ENCODE data around the gene MPZL3. TPM values are rescaled to one million over a fixed set of nuclear protein-coding genes. Genes with fewer than 3 reads are reported as not detected.
A peak's percentile ranks its signal among the peaks of the same experiment; 100 is the strongest.

MPZL3 gene, protein sequence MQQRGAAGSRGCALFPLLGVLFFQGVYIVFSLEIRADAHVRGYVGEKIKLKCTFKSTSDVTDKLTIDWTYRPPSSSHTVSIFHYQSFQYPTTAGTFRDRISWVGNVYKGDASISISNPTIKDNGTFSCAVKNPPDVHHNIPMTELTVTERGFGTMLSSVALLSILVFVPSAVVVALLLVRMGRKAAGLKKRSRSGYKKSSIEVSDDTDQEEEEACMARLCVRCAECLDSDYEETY
- 8.7 TPM for total RNA-seq (2021; ENCODE audit: unreplicated experiment)
- polyA plus RNA-seq (2012): 4.0 and 4.5 TPM in 2 replicates
- percentile 79 among the genes with signal in this experiment for Bru-seq, nascent RNA
- BruChase-seq, experiment 1, labeled RNA remaining after a 6-hour chase: percentile 82 among the genes with signal in this experiment
- percentile 79 among the genes with signal in this experiment for BruChase-seq, experiment 2, labeled RNA remaining after a 2-hour chase
- long read RNA-seq, transcript MPZL3-201 (6 exons, 3,968 nt): major isoform, 11 of 17 reads
- long read RNA-seq, partial matches to known transcripts: 1 of 17 reads
- long read RNA-seq, other reads (novel, unspliced or antisense): 4 of 17 reads

DNA sequence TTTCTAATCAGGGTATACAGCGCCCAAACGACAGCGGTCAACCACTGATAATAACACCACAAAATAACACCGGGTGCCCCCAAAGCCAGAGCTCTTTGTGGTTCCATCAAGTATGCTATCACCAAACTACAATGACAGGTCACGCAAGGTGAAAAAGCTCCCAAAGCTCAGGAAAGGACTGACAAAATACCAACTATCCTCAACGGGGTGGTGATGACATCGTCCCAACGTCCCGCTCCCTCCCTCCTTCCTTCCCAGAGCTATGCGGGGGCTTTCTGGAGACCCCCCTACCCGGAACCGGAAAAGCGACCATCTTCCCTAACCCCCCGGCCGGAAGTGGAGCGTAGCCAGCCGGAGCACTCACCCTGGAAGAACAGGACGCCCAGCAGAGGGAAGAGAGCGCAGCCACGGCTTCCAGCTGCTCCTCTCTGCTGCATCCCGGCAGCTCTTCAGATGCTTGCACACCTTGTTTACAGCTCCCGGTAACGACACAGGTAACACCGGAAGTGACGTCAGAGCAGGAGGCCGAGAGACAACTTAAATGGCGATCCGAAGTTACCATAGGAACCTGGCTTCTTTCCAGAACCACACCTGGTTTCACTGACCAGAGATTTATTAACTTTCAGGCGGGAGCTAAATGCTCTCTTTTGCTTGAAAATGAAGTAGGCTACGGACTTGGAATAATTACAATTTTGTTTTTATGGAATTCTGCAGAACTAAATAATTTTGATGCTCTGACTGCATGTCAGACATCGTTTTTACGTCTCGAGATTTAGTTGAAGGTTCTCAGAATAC, at the start of gene MPZL3:
Gene MPZL3 (minus strand): TSS at position 508 of the 795 bp plus-strand sequence. CDS start 71 bp downstream, at position 437.
- H3K9ac ChIP-seq (ENCODE audit: low read length): peak within 1 kb of the TSS; percentile 77
- DNase-seq (ENCODE audit: low read depth, low spot score) (peak; percentile 96), ATAC-seq (peak; percentile 91)
- H3K4me3 ChIP-seq (replicated peaks in 1 of 2; ENCODE audit: low read depth in 1 of 2, low read length in 2 of 2): peak within 1 kb of the TSS; percentile 73 to 78
- RAD21 ChIA-PET (ENCODE audit: low non-redundant PET in 1 of 2, low total read pairs in 2 of 2, uncharacterized antibody in 2 of 2, unreplicated experiment in 2 of 2): interaction anchor here in 1 of 2 experiments (0.6 kb wide), 1 partner anchor 100 kb away, joined by 4 read pairs; the partner anchor contains the start of gene SCN4B
- no peaks in the 10 kb centered on the region for H3K9me2 ChIP-seq (ENCODE audit: insufficient read depth)
- peaks cover 4% of the 10 kb centered on the region; the same call in 1 of the 2 replicates for H3K79me2 ChIP-seq (ENCODE audit: insufficient read depth, low read length)
- POLR2A ChIA-PET: interaction anchor here (0.8 to 1.8 kb wide), 5 partner anchors 10 to 24 kb away, joined by 3 to 10 read pairs (median 3); partner anchors contain the start of gene MPZL2
- H4K20me1 ChIP-seq (ENCODE audit: insufficient read depth): no peaks in the 10 kb centered on the region
- no peaks in the 10 kb centered on the region for H3K27me3 ChIP-seq (ENCODE audit: insufficient read depth, low read length)
- BruUV-seq (replicated peaks): TSS peak; percentile 91
- H3K4me2 ChIP-seq (ENCODE audit: low read length): peak within 1 kb of the TSS; percentile 78
- no peaks in the 10 kb centered on the region for H3K9me3 ChIP-seq (ENCODE audit: control insufficient read depth in 1 of 2, insufficient read depth in 1 of 2, low read depth in 1 of 2, low read length in 2 of 2)
- CTCF ChIA-PET: interaction anchor here (0.7 to 1.9 kb wide), 4 partner anchors 10 to 53 kb away, joined by 3 to 6 read pairs (median 3); no protein-coding TSS in a partner anchor
- H3K36me3 ChIP-seq (ENCODE audit: control insufficient read depth in 1 of 2, insufficient read depth in 2 of 2, low read length in 2 of 2): no peaks in the 10 kb centered on the region
- H3K4me1 ChIP-seq (ENCODE audit: control insufficient read depth in 1 of 2, insufficient read depth in 2 of 2, low read length in 2 of 2): peaks cover 5 to 14% of the 10 kb centered on the region in 2 experiments; a peak in 3 of 4 replicates
- H2AFZ ChIP-seq (ENCODE audit: low read depth, low read length, poor library complexity, severe bottlenecking): peak within 1 kb of the TSS; percentile 63
- peak within 1 kb of the TSS; percentile 94 for H3K27ac ChIP-seq (ENCODE audit: low read depth, low read length)
- intact Hi-C loops (cut with micrococcal nuclease): no loop called here
- TF ChIP-seq TCF7L2 (IDR thresholded peaks at IDR 0.05; ENCODE audit: borderline replicate concordance, extremely low read depth, insufficient read depth, insufficient read length) (peak; percentile 32), FOSL1 (IDR thresholded peaks at IDR 0.05; ENCODE audit: low read depth) (no peak), RAD21 (IDR thresholded peaks at IDR 0.05; ENCODE audit: low read depth) (no peak), POLR2A (IDR thresholded peaks at IDR 0.05; ENCODE audit: borderline replicate concordance, extremely low read depth, insufficient read depth, insufficient read length) (peak; percentile 80), SRF (IDR thresholded peaks at IDR 0.05; ENCODE audit: low read depth) (no peak; the same call in 1 of the 2 replicates), CEBPB (IDR thresholded peaks at IDR 0.05; ENCODE audit: low read depth) (no peak), EZH2phosphoT487 (IDR thresholded peaks at IDR 0.05; ENCODE audit: borderline replicate concordance) (no peak), ELF1 (IDR thresholded peaks at IDR 0.05; ENCODE audit: borderline replicate concordance, low read depth) (peak; percentile 68), POLR2AphosphoS5 (IDR thresholded peaks at IDR 0.05; ENCODE audit: low read depth, low read length) (peak; percentile 86), ZNF274 (IDR thresholded peaks at IDR 0.05; ENCODE audit: low read depth, low read length) (no peak), CBX3 (IDR thresholded peaks at IDR 0.05; ENCODE audit: low read depth) (no peak), YY1 (IDR thresholded peaks at IDR 0.05; ENCODE audit: extremely low read depth, insufficient replicate concordance, low read depth, low read length) (peak; percentile 84), JUND (IDR thresholded peaks at IDR 0.05) (no peak), EGR1 (IDR thresholded peaks at IDR 0.05; ENCODE audit: low read depth) (peak; percentile 77)
- TF ChIP-seq, protein P1, sequence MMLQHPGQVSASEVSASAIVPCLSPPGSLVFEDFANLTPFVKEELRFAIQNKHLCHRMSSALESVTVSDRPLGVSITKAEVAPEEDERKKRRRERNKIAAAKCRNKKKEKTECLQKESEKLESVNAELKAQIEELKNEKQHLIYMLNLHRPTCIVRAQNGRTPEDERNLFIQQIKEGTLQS (IDR thresholded peaks at IDR 0.05): no peak
- TF ChIP-seq, protein P2, sequence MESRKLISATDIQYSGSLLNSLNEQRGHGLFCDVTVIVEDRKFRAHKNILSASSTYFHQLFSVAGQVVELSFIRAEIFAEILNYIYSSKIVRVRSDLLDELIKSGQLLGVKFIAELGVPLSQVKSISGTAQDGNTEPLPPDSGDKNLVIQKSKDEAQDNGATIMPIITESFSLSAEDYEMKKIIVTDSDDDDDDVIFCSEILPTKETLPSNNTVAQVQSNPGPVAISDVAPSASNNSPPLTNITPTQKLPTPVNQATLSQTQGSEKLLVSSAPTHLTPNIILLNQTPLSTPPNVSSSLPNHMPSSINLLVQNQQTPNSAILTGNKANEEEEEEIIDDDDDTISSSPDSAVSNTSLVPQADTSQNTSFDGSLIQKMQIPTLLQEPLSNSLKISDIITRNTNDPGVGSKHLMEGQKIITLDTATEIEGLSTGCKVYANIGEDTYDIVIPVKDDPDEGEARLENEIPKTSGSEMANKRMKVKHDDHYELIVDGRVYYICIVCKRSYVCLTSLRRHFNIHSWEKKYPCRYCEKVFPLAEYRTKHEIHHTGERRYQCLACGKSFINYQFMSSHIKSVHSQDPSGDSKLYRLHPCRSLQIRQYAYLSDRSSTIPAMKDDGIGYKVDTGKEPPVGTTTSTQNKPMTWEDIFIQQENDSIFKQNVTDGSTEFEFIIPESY (IDR thresholded peaks at IDR 0.05; ENCODE audit: extremely low read depth, insufficient replicate concordance, low read length): peak; percentile 61
- TF ChIP-seq, protein P3, sequence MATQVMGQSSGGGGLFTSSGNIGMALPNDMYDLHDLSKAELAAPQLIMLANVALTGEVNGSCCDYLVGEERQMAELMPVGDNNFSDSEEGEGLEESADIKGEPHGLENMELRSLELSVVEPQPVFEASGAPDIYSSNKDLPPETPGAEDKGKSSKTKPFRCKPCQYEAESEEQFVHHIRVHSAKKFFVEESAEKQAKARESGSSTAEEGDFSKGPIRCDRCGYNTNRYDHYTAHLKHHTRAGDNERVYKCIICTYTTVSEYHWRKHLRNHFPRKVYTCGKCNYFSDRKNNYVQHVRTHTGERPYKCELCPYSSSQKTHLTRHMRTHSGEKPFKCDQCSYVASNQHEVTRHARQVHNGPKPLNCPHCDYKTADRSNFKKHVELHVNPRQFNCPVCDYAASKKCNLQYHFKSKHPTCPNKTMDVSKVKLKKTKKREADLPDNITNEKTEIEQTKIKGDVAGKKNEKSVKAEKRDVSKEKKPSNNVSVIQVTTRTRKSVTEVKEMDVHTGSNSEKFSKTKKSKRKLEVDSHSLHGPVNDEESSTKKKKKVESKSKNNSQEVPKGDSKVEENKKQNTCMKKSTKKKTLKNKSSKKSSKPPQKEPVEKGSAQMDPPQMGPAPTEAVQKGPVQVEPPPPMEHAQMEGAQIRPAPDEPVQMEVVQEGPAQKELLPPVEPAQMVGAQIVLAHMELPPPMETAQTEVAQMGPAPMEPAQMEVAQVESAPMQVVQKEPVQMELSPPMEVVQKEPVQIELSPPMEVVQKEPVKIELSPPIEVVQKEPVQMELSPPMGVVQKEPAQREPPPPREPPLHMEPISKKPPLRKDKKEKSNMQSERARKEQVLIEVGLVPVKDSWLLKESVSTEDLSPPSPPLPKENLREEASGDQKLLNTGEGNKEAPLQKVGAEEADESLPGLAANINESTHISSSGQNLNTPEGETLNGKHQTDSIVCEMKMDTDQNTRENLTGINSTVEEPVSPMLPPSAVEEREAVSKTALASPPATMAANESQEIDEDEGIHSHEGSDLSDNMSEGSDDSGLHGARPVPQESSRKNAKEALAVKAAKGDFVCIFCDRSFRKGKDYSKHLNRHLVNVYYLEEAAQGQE (IDR thresholded peaks at IDR 0.05; ENCODE audit: low read depth): no peak
- TF ChIP-seq, protein P4, sequence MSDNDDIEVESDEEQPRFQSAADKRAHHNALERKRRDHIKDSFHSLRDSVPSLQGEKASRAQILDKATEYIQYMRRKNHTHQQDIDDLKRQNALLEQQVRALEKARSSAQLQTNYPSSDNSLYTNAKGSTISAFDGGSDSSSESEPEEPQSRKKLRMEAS (IDR thresholded peaks at IDR 0.05): peak; percentile 59
